A673 (cell line): Measurements from ENCODE around the gene RIT2. TPM values are rescaled to one million over a fixed set of nuclear protein-coding genes. Genes with fewer than 3 reads are reported as not detected.

Experiments used
- BruUV-seq: library from RNA; stranded (reverse); fragments of 400-500 nt; replicated peaks from 2 replicates; lab custom pipeline; 2021; lab: Mats Ljungman, UMichigan
- CTCF ChIA-PET: fragments of 300-600 bp; sonication (Branson Sonifier 250); formaldehyde crosslinking; loops from one replicate; lab custom pipeline; 2022; ENCODE audit warnings: antibody characterized with exemption; lab: Charles Lee
- POLR2A ChIA-PET: fragments of 300-600 bp; sonication (Branson Sonifier 250); formaldehyde crosslinking; loops from one replicate; lab custom pipeline; 2022; ENCODE audit warnings: antibody characterized with exemption; ENCODE audit not compliant: low non-redundant PET; lab: Charles Lee
- DNase-seq: peaks from one replicate; pipeline ENCODE4 v3.0.0-alpha.2; 2015; ENCODE audit warnings: low spot score
- H3K27ac ChIP-seq: fragments of 200-600 bp; sonication (generic); 2 replicates; pipeline ENCODE4 v1.5.1; 2016; ENCODE audit warnings: mixed run types, low read depth, mild to moderate bottlenecking, mixed read lengths, antibody characterized with exemption, low read length; ENCODE audit not compliant: poor library complexity, severe bottlenecking
- H3K27me3 ChIP-seq: fragments of 200-600 bp; sonication (generic); replicated peaks from 2 replicates; pipeline ENCODE4 v1.6.1; 2017; ENCODE audit warnings: mixed run types, low read depth, mild to moderate bottlenecking, mixed read lengths, antibody characterized with exemption, low read length; ENCODE audit not compliant: insufficient read depth, poor library complexity
- H3K36me3 ChIP-seq: fragments of 200-600 bp; sonication (generic); 2 replicates; pipeline ENCODE4 v1.6.1; 2016; ENCODE audit warnings: mixed run types, mild to moderate bottlenecking, mixed read lengths, antibody characterized with exemption, low read length; ENCODE audit not compliant: insufficient read depth, poor library complexity, severe bottlenecking
- H3K4me1 ChIP-seq: fragments of 200-600 bp; sonication (generic); 2 replicates; pipeline ENCODE4 v1.6.1; 2017; ENCODE audit warnings: mixed run types, mild to moderate bottlenecking, mixed read lengths, antibody characterized with exemption, low read length; ENCODE audit not compliant: insufficient read depth, poor library complexity, severe bottlenecking
- H3K4me3 ChIP-seq: fragments of 200-600 bp; sonication (generic); 2 replicates; pipeline ENCODE4 v1.5.1; 2016; ENCODE audit warnings: low read depth, mixed run types, mild to moderate bottlenecking, mixed read lengths, low read length; ENCODE audit not compliant: poor library complexity, severe bottlenecking
- H3K9me3 ChIP-seq: fragments of 200-600 bp; sonication (generic); 2 replicates; pipeline ENCODE4 v1.6.1; 2016; ENCODE audit warnings: mixed run types, low read depth, mild to moderate bottlenecking, mixed read lengths, antibody characterized with exemption, low read length; ENCODE audit not compliant: poor library complexity, severe bottlenecking
- EZH2 ChIP-seq: fragments of 200-600 bp; sonication (generic); IDR thresholded peaks from 2 replicates; pipeline ENCODE4 v1.6.1; 2017; ENCODE audit warnings: borderline replicate concordance, low read depth, mild to moderate bottlenecking, mixed read lengths, antibody characterized with exemption, low read length; ENCODE audit not compliant: poor library complexity, severe bottlenecking
- intact Hi-C: fragments of 100-400 bp; cut with micrococcal nuclease; formaldehyde crosslinking; loops from one replicate; pipeline ENCODE4 v1.10.0; 2022; ENCODE audit not compliant: unreplicated experiment
- total RNA-seq: library from RNA; stranded (reverse); gene quantifications from 2 replicates; pipeline ENCODE4 v1.2.3, GENCODE V29; 2021
- TF ChIP-seq, protein P1 (sequence below): fragments of 300-800, 200-600 bp; sonication (generic); conservative IDR thresholded peaks from 2 replicates; pipeline ENCODE4 v1.5.1; 2017; ENCODE audit warnings: low read depth, mild to moderate bottlenecking, antibody characterized with exemption, low read length, moderate library complexity, mixed read lengths

The RIT2 gene
- total RNA-seq, 1 experiment from 2014 or later = not detected

DNA sequence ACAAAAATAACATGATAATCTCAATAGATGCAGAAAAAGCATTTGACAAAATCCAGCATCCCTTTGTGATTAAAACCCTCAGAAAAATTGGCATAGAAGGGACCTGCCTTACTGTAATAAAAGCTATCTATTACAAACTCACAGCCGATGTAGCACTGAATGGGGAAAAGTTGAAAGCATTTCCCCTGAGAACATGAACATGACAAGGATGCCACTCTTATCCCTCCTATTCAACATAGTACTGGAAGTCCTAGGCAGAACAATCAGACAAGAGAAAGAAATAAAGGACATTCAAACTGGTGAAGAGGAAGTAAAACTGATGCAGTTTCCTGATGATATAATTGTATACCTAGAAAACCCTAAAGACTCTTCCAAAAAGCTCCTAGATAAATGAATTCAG is 368.7 kb downstream of the RIT2 start:
- POLR2A ChIA-PET = no interaction called here
- DNase-seq = no peak

DNA sequence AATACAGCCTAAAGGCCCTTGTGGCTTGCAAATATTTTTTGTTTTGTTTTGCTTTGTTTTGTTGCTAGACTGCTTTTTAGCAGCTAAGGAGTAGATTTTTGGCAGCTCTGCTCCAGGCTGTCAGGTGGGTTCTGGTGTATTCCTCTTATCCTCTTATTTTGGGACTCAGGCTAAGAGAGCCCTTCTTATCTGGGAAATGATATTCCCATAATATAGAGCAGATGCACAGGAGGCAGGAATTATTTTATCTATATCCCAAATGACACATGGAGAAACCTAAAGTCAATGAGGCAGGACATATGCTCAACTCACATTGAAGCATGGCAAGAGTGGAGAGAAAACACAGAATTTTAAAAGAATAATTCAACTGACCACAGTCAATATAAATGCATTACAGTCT is 369.6 kb downstream of the RIT2 start:
- Histone ChIP-seq H3K36me3 (no peaks in the 10 kb centered on the region), H3K27ac (no peak overlapping the region), H3K4me3 (no peak overlapping the region), H3K27me3 (no peaks in the 10 kb centered on the region), H3K4me1 (no peaks in the 10 kb centered on the region), H3K9me3 (no peaks in the 10 kb centered on the region)
- POLR2A ChIA-PET = no interaction called here
- DNase-seq = no peak
- intact Hi-C loops = no loop called here
- TF ChIP-seq, protein P1, sequence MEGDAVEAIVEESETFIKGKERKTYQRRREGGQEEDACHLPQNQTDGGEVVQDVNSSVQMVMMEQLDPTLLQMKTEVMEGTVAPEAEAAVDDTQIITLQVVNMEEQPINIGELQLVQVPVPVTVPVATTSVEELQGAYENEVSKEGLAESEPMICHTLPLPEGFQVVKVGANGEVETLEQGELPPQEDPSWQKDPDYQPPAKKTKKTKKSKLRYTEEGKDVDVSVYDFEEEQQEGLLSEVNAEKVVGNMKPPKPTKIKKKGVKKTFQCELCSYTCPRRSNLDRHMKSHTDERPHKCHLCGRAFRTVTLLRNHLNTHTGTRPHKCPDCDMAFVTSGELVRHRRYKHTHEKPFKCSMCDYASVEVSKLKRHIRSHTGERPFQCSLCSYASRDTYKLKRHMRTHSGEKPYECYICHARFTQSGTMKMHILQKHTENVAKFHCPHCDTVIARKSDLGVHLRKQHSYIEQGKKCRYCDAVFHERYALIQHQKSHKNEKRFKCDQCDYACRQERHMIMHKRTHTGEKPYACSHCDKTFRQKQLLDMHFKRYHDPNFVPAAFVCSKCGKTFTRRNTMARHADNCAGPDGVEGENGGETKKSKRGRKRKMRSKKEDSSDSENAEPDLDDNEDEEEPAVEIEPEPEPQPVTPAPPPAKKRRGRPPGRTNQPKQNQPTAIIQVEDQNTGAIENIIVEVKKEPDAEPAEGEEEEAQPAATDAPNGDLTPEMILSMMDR = no peak
- TF ChIP-seq EZH2 = no peak
- BruUV-seq = no TSS peak
- CTCF ChIA-PET = no interaction called here

More for the DNA sequence above, 368.7 kb downstream of the RIT2 start:
- no peak for TF ChIP-seq EZH2
- H3K4me3 ChIP-seq = no peak overlapping the region
- intact Hi-C loops = no loop called here
- no peaks in the 10 kb centered on the region for H3K4me1 ChIP-seq
- no peaks in the 10 kb centered on the region for H3K27me3 ChIP-seq
- no TSS peak for BruUV-seq
- H3K27ac ChIP-seq = no peak overlapping the region
- no peaks in the 10 kb centered on the region for H3K36me3 ChIP-seq
- CTCF ChIA-PET = no interaction called here
- H3K9me3 ChIP-seq = no peaks in the 10 kb centered on the region

DNA sequence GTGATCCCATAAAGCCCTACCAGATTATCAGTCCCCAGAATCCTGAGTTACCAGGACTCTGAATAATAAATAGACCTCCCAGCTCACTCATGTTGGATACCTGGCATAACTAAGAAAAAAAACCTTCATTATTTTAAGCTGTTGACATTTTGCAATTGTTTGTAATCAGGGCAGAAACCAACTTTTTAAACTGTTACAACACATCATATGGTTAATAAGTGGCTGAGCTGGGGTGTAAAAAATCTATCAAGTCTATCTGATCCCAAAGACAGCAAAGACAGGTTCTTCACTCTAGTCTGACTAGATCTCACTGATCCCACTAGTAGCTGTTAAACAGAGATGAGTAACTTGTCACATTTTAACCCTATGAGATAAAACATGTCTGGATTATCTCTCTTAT is 370.3 kb downstream of the RIT2 start:
- CTCF ChIA-PET = no interaction called here
- intact Hi-C loops = no loop called here
- POLR2A ChIA-PET = interaction anchor here (0.7 kb wide), 1 partner anchor 131 kb away, joined by 3 read pairs; no protein-coding TSS in a partner anchor
- Histone ChIP-seq H3K4me1 (no peaks in the 10 kb centered on the region), H3K9me3 (no peaks in the 10 kb centered on the region), H3K27ac (no peak overlapping the region), H3K36me3 (no peaks in the 10 kb centered on the region), H3K27me3 (no peaks in the 10 kb centered on the region), H3K4me3 (no peak overlapping the region)
- no TSS peak for BruUV-seq
- no peak for TF ChIP-seq EZH2
- TF ChIP-seq, protein P1 = no peak
- no peak for DNase-seq
